GM03348 (cell line): ENCODE results near the gene ELOVL1.

Experiments used
- DNase-seq: peaks from one replicate; pipeline ENCODE4 v3.0.0; 2012; ENCODE audit warnings: low spot score

ELOVL1 gene

DNA sequence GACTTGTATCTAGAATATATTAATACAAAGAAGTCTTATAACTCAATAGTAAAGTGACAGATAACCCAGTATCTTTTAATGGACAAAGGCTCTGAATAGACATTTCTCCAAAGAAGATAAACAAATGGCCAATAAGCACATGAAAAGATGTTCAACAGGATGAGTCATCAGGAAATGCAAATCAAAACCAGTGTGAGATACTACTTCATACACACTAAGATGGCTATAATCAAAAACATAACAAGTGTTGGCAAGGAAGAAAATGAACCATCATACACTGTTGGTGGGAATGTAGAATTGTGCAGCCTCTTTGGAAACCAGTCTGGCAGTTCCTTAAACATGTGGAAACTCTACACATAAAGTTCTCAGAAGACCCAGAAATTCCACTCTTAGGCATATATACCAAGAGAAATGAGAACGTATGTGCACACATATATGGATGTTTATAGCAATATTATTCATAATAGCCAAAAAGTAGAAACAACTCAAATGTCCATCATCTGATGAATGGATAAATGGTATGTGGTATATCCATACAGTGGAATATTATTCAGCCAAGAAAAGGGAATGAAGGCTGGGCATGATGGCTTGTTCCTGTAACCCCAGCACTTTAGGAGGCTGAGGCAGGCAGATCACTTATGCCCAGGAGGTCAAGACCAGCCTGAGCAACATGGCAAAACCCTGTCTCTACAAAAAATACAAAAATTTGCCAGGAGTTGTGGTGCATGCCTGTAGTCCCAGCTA, 40.1 kb downstream of the ELOVL1 start:
- DNase-seq = no peak

DNA sequence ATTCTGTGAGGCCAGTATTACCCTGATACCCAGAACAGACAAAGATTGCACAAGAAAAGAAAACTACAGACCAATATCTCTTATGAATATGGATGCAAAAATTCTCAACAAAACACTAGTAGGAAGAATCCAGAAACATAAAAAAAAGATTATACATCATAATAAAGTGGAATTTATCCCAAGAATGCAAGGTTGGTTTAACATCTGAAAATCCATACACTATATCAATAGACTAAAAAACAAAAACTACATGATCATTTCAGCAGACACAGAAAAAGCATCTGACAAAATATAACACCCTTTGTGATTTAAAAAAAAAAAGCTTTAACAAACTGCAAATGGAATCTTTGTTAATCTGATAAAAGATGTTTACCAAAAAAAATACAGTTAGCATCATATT, 42.4 kb downstream of the ELOVL1 start:
- no peak for DNase-seq

DNA sequence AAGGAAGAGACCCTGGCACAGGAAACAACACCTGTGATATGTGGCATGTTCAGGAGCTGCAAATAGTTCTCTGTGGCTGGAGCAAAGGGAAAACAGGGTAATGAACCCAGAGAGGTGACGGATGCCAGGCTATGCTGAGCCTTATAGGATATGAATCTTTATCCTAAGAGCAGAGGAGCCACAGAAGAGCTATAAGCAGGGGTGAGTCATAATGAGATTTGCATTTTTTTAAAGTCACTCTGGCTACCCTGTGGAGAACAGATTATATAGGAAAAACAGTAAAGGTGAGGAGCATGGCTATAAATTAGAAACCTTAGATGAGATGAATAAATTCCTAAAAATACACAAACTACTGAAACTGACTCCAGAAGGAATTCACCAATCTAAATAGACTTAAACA, 43.0 kb downstream of the ELOVL1 start:
- no peak for DNase-seq

DNA sequence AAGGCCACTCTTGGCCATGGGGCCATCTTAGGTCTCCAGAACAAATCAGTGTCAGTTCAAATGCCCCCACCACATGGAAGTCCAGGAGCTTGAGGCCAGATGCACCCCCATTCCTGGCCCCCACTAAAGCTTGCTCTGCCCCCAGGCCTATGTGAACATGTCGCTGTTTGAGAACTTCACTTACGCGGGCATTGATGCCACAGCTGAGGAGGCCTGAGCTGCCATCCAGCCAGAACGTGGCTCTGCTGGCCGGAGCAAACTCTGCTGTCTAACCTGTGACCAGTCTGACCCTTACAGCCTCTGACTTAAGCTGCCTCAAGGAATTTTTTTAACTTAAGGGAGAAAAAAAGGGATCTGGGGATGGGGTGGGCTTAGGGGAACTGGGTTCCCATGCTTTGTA, 45.3 kb downstream of the ELOVL1 start:
- DNase-seq = no peak

DNA sequence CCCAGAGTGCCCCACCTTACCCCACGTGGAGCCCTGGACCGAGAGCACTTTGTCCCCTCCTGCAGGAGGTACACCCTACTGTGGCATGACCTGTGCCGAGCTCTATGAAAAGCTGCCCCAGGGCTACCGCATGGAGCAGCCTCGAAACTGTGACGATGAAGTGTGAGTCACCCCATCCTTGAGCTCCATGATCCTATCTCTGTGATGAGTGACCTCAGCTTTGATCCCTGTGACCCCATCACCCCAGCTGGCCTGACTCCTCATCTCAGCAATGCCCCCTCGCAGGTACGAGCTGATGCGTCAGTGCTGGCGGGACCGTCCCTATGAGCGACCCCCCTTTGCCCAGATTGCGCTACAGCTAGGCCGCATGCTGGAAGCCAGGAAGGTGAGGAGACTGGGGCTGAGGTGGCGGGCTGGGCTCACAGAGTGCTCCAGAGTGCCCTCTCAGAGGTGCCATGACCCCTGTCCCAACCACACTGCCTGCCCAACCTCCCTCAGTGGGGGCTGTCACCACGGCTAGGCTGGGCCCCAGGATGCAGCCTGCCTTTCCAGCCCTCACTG, 46.4 kb downstream of the ELOVL1 start:
- no peak for DNase-seq

DNA sequence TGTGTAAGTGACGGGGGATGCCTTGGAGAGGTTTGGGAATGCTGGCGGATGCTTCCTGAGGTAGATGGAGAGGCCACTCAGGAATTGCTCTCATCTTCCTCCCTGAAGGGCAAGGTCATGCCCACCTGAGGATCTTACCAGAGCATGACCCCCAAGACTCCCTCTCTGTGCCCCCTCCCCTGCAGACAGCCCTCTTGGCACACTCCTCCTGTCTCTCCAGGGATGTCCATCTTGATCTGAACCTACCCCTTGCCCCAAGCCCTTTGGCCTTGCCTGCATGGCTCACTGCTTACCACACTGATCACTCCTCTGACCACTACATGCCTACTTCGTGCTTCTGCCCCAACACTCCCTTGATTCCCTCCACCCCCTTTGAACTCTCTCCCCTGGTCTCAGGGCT, 48.0 kb downstream of the ELOVL1 start:
- DNase-seq = no peak

DNA sequence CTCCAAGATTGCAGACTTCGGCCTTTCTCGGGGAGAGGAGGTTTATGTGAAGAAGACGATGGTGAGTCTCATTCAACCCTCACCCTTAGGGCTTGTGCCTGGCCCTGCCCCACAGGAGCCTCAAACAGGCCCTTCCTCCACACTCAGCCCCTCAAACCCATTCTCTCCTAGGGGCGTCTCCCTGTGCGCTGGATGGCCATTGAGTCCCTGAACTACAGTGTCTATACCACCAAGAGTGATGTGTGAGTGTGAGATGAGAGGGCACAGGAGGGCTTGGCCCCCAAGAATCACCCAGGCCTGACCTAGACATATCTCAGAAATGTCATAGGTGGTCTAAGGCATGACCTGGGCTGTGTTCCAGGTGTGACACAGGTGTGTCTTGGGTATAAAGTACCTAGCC, 48.5 kb downstream of the ELOVL1 start:
- DNase-seq = no peak

DNA sequence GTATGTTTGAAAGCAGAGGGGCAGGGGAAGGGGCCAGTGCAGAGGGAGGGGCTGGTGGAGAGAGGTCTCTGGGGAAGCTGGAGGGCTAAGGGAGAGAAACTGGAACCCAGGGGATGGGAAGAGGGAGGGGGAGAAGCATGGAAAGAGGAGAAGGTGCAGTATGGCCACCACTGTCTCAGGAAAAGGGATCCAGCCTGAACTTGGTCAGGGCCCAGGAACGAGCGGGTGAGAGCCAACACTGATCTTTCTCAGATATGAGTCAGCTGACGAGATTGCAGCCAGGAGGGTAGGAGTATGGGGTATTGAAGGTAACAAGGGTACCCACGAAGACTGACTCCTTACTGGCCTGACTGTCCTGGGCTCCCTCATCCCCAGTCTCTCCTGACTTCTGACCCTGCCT, 49.0 kb downstream of the ELOVL1 start:
- no peak for DNase-seq

DNA sequence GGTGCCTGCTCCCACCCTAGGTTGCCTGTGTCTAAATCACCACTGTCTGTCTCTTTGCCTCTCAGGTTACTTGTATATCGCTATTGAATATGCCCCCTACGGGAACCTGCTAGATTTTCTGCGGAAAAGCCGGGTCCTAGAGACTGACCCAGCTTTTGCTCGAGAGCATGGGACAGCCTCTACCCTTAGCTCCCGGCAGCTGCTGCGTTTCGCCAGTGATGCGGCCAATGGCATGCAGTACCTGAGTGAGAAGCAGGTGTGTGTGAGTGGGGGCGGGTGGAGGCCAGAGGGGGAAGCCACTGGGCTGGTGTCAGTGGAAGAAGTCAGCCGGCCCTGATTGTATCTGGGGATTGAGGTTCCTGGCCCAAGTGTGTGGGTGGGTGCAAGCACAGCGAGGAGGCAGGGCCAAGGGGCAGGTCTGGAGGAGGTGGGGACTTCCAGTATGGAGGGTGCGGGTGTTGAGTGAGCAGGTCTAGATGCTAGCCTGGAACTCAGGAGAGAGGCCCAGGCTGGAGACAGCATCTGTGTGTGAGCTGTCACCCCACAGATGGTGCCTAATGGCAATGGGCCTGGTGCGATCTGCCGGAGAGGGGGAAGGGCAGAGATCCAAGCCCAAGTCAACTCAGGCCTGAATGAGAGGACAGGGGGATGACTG, 49.9 kb downstream of the ELOVL1 start:
- no peak for DNase-seq

DNA sequence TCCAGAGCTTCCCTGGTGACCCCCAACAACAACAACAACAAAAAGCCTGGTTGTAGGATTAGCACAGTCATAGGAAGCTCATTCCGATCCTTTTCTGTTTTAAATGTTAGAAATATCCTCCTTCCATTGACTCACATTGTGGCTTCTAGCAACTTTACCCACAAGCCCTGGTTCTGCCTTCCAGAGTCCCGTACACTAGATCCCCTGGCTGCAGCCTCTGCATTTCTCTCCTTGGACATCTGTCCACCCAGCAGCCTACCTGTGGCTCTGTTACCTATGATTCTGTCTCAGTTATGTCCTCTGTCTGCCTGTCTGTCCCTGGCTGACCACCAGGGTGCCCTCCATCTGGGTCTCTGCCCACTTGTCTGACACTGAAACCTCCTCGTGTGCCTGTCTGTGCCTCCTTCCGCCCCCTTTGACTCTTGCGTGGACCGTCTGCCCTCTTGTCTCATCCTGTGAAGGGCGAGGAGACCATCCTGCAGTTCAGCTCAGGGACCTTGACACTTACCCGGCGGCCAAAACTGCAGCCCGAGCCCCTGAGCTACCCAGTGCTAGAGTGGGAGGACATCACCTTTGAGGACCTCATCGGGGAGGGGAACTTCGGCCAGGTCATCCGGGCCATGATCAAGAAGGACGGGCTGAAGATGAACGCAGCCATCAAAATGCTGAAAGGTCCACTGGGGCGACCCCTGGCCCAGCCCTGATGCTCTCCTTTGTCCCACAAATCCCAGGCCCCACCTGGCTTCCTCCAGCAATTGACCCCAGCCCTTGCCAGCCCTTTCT, 50.9 kb downstream of the ELOVL1 start:
- DNase-seq = no peak

DNA sequence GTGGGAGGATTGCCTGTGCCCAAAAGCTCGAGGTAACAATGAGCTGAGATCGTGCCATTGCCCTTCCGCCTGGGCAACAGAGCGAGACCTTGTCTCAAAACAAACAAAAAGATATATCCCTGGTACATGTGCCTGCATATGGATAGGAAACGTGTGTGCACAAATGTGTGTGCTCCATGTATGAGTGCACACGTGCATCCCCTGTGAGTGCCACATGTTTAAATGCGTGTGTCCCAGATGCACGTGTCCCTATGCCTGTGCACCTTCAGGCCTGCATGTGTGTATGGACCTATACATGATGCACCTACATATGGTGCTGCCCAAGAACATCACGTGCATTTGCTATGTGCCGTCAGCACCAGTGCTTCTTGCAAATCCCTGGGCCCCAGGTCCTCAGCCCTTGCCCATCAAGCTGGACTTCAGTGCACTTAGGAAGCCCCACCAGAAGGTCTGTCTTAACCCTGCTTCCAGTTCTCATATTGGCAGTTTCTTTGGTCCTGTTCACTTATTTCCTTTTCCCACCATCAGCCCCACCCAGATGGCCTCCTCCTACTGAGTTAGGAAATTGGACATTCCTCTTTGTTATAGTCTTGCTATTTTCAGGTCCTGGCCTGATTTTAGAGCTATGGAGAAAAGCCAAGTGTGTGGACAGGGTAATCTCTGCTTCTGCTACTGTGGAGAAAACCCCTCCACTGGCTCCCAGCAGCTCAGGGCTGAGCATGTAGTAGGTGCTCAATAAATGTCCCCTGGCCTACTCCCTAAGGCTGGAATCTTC, 51.7 kb downstream of the ELOVL1 start:
- no peak for DNase-seq

DNA sequence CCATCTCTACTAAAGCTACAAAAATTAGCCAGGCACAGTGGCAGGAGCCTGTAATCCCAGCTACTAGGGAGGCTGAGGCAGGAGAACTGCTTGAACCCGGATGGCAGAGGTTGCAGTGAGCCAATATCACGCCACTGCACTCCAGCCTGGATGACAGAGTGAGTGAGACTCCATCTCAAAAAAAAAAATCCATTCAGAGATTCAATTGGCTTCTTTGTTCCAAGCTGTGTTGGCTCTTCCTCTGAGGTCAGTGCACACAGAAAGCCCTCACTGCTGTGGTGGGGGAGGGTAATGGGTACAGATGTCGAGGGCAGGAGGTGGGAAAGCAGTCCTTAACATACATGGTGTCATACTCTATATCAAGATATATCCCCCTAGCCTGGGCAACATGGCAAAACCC, 52.3 kb downstream of the ELOVL1 start:
- no peak for DNase-seq

DNA sequence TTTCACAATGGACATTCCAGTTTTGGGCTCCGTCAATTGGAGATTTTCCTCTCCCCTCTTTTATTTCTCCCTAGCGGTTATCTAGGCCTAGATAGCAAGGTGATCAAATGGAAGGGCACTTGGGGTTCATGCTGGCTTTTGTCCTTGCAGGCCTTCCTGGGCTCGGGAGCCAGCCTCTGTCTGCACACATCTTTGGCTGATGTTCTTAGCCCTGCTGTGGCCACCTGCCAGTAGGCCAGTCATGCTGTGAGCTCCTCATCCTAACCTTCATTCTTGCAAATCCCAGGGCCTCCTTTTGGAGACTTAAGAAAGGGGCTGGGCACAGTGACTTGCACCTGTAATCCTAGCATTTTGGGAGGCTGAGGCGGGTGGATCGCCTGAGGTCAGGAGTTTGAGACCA, 53.6 kb downstream of the ELOVL1 start:
- DNase-seq = no peak

DNA sequence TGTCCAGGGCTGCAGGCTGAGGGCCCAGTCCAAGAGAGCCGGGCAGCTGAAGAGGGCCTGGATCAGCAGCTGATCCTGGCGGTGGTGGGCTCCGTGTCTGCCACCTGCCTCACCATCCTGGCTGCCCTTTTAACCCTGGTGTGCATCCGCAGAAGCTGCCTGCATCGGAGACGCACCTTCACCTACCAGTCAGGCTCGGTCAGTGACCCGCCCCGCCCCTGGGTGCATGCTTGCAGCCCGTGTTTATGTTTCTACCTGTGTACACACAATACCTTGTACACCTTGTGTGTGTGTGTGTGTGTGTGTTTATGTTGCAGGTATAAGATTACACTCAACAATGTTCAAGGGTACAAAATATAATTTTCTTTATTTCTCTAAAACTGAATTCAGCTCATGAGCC, 54.0 kb downstream of the ELOVL1 start:
- DNase-seq = no peak
